Loucy (cell line): ENCODE results near the gene SFRP2.

Experiments
- H2AFZ ChIP-seq: fragments of 200-600 bp; sonication (generic); 2 replicates; pipeline ENCODE4 v1.6.0; 2016; ENCODE audit warnings: antibody characterized with exemption, mild to moderate bottlenecking, low read length, moderate library complexity
- H3F3A ChIP-seq: fragments of 200-600 bp; 2 replicates; pipeline ENCODE4 v1.6.0; 2016; ENCODE audit warnings: antibody characterized with exemption, low read depth, mild to moderate bottlenecking
- H3K27me3 ChIP-seq: fragments of 200-600 bp; sonication (generic); 2 replicates; pipeline ENCODE4 v1.6.1; 2014; ENCODE audit warnings: low read length, mild to moderate bottlenecking; ENCODE audit not compliant: insufficient read depth, poor library complexity, severe bottlenecking
- H3K36me3 ChIP-seq: fragments of 200-600 bp; sonication (generic); 2 replicates; pipeline ENCODE4 v1.6.1; 2016; ENCODE audit warnings: low read length; ENCODE audit not compliant: insufficient read depth
- H3K4me1 ChIP-seq: fragments of 200-600 bp; sonication (generic); 2 replicates; pipeline ENCODE4 v1.5.1; 2014; ENCODE audit warnings: low read length, mild to moderate bottlenecking; ENCODE audit not compliant: insufficient read depth, poor library complexity, severe bottlenecking
- H3K4me2 ChIP-seq: fragments of 200-600 bp; sonication (generic); 2 replicates; pipeline ENCODE4 v1.6.0; 2014; ENCODE audit warnings: antibody characterized with exemption, low read length, low read depth, mild to moderate bottlenecking; ENCODE audit not compliant: poor library complexity, severe bottlenecking
- H3K4me3 ChIP-seq: fragments of 200-600 bp; sonication (generic); 2 replicates; pipeline ENCODE4 v1.5.1; 2014; ENCODE audit warnings: low read length, mild to moderate bottlenecking, mixed read lengths; ENCODE audit not compliant: poor library complexity, severe bottlenecking
- H3K79me2 ChIP-seq: fragments of 200-600 bp; sonication (generic); 2 replicates; pipeline ENCODE4 v1.6.1; 2014; ENCODE audit warnings: low read length; ENCODE audit not compliant: insufficient read depth
- H3K9ac ChIP-seq: fragments of 200-600 bp; sonication (generic); 2 replicates; pipeline ENCODE4 v1.6.0; 2014; ENCODE audit warnings: mild to moderate bottlenecking, low read depth, low read length, moderate library complexity; ENCODE audit not compliant: poor library complexity, severe bottlenecking
- H3K9me2 ChIP-seq: fragments of 200-600 bp; sonication (generic); replicated peaks from 2 replicates; pipeline ENCODE4 v1.6.1; 2016; ENCODE audit warnings: low read depth, low read length, mixed read lengths
- H3K9me3 ChIP-seq: fragments of 200-600 bp; sonication (generic); 2 replicates; pipeline ENCODE4 v1.6.1; 2014; ENCODE audit warnings: mild to moderate bottlenecking, antibody characterized with exemption, low read length, low read depth; ENCODE audit not compliant: insufficient read depth
- H4K20me1 ChIP-seq: fragments of 200-600 bp; sonication (generic); 2 replicates; pipeline ENCODE4 v1.6.0; 2014; ENCODE audit warnings: antibody characterized with exemption, low read length, mild to moderate bottlenecking; ENCODE audit not compliant: insufficient read depth, poor library complexity, severe bottlenecking
- CTCF ChIP-seq: fragments of 200-600 bp; sonication (generic); conservative IDR thresholded peaks from 2 replicates; pipeline ENCODE4 v1.5.1; 2014; ENCODE audit warnings: mild to moderate bottlenecking, antibody characterized with exemption, low read length
- EZH2phosphoT487 ChIP-seq: fragments of 200-600 bp; IDR thresholded peaks from 2 replicates; pipeline ENCODE4 v1.6.1; 2018; ENCODE audit warnings: antibody characterized with exemption, mild to moderate bottlenecking, moderate library complexity, borderline replicate concordance

SFRP2 gene

GRCh38 chr4:153735906-153736461 lies 52.9 kb downstream of the SFRP2 start:
- Histone ChIP-seq H3F3A (no peaks in the 10 kb centered on the region), H3K27me3 (no peaks in the 10 kb centered on the region), H3K4me3 (no peak overlapping the region), H3K36me3 (no peaks in the 10 kb centered on the region), H3K4me2 (no peak overlapping the region), H3K9ac (no peak overlapping the region), H3K4me1 (no peaks in the 10 kb centered on the region), H3K9me3 (peaks cover 6% of the 10 kb centered on the region), H4K20me1 (no peaks in the 10 kb centered on the region), H2AFZ (no peak overlapping the region), H3K79me2 (no peaks in the 10 kb centered on the region), H3K9me2 (no peaks in the 10 kb centered on the region)
- TF ChIP-seq CTCF (no peak), EZH2phosphoT487 (no peak)

- H3K4me3 ChIP-seq, result no peak overlapping the region
- H3K4me2 ChIP-seq, result no peak overlapping the region
These were observed 55.0 kb downstream of the SFRP2 start for GRCh38 chr4:153733751-153734448.

GRCh38 chr4:153731239-153731638 lies 57.6 kb downstream of the SFRP2 start:
- Histone ChIP-seq H3K4me1 (peaks cover 6% of the 10 kb centered on the region), H3K4me3 (no peak overlapping the region), H3K9me3 (no peaks in the 10 kb centered on the region), H3K9ac (no peak overlapping the region), H2AFZ (no peak overlapping the region), H3K9me2 (no peaks in the 10 kb centered on the region), H3K79me2 (no peaks in the 10 kb centered on the region), H3F3A (no peaks in the 10 kb centered on the region), H3K4me2 (no peak overlapping the region), H4K20me1 (no peaks in the 10 kb centered on the region), H3K36me3 (no peaks in the 10 kb centered on the region), H3K27me3 (no peaks in the 10 kb centered on the region)
- no peak for TF ChIP-seq CTCF
- no peak for TF ChIP-seq EZH2phosphoT487

More at GRCh38 chr4:153733751-153734448, 55.0 kb downstream of the SFRP2 start:
- Histone ChIP-seq H3K36me3 (no peaks in the 10 kb centered on the region), H3K79me2 (no peaks in the 10 kb centered on the region), H3K9ac (no peak overlapping the region), H2AFZ (no peak overlapping the region), H3K4me1 (no peaks in the 10 kb centered on the region), H3F3A (no peaks in the 10 kb centered on the region), H3K9me2 (no peaks in the 10 kb centered on the region), H3K9me3 (no peaks in the 10 kb centered on the region), H4K20me1 (no peaks in the 10 kb centered on the region), H3K27me3 (no peaks in the 10 kb centered on the region)
- no peak for TF ChIP-seq CTCF
- no peak for TF ChIP-seq EZH2phosphoT487
